ENCODE results near the gene CANT1.

CANT1 gene

DNA sequence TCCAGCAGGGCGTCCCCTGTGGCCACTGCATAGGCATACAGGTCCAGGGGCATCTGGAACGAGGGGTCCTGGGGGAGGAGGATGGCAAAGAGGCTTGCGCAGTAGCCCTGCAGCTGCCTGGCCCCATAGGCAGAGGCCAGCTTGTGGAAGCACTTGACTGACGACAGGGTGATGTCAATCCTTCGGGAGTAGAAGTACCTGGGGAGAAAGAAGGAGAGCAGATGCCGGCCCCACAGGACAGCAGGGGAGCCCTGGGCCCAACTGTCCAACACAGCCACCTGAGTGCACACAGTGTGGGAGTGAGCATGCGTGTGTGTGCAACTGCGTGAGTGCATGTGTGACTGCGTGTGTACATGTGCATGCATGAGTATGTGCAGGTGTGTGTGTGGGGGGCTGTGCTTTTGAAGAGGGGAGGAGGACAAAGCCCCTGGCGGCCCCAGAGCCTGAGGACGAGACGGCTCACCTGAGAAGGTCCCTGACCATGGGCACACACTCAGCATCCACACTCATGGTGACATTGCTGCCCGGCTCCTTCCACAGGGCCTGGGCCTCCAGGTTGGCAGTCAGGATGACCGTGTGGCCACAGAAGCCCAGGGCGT is 37.0 kb downstream of the CANT1 start:
- Histone ChIP-seq H3K4me3 (ENCODE audit: severe bottlenecking) (no peak overlapping the region), H3K27ac (ENCODE audit: poor library complexity, severe bottlenecking) (peak overlapping the region; percentile 67), H3K4me1 (ENCODE audit: insufficient read depth, poor library complexity, severe bottlenecking) (peaks cover 28% of the 10 kb centered on the region), H3K36me3 (ENCODE audit: low read depth) (peaks cover 83% of the 10 kb centered on the region), H3K9me3 (ENCODE audit: severe bottlenecking) (no peaks in the 10 kb centered on the region), H3K27me3 (ENCODE audit: insufficient read depth, poor library complexity, severe bottlenecking) (no peaks in the 10 kb centered on the region)
- no peak for ATAC-seq (ENCODE audit: low read depth)
- no peak for DNase-seq (ENCODE audit: low spot score)
- TF ChIP-seq, protein P1, sequence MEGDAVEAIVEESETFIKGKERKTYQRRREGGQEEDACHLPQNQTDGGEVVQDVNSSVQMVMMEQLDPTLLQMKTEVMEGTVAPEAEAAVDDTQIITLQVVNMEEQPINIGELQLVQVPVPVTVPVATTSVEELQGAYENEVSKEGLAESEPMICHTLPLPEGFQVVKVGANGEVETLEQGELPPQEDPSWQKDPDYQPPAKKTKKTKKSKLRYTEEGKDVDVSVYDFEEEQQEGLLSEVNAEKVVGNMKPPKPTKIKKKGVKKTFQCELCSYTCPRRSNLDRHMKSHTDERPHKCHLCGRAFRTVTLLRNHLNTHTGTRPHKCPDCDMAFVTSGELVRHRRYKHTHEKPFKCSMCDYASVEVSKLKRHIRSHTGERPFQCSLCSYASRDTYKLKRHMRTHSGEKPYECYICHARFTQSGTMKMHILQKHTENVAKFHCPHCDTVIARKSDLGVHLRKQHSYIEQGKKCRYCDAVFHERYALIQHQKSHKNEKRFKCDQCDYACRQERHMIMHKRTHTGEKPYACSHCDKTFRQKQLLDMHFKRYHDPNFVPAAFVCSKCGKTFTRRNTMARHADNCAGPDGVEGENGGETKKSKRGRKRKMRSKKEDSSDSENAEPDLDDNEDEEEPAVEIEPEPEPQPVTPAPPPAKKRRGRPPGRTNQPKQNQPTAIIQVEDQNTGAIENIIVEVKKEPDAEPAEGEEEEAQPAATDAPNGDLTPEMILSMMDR (IDR thresholded peaks at IDR 0.05; ENCODE audit: poor library complexity, severe bottlenecking), result no peak

DNA sequence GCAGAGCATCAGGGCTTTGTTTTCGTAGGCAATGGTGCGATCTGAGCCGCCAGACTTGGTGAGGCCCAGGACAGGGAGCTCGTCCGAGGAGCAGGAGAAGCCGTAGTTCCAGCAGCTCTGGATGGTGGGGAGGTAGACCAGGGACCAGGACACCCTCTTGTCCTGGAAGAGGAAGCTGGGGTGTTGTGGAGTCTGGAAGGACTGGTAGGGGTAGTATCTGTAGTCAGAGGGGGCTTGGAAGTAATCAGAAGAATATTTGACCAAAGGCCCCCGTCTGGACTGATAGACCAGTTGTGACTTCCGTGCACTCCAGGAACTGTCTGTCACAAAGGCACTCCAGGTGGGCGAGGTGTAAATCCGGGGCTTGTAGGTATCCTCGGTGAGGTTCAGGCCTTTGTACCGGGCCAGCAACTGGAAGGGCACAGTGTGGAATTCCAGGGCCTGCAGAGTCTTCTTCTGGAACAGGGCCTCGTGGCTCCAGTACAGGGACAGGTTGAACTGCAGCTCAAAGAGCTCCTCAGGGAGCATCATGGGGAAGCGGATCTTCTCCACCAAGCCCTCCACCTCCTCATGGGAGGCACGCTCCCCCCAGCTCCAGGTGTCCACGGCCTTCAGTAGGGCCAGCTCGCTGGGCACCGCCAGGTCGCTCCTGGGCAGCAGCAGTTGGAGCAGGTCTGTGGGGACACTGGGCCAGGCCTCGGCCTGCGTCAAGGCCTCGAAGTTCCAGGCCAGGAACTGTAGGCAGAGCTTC is 37.6 kb downstream of the CANT1 start:
- no peak for ATAC-seq (ENCODE audit: low read depth)
- Histone ChIP-seq H3K27me3 (ENCODE audit: insufficient read depth, poor library complexity, severe bottlenecking) (no peaks in the 10 kb centered on the region), H3K27ac (ENCODE audit: poor library complexity, severe bottlenecking) (no peak overlapping the region), H3K36me3 (ENCODE audit: low read depth) (peaks cover 76% of the 10 kb centered on the region), H3K4me3 (ENCODE audit: severe bottlenecking) (no peak overlapping the region), H3K9me3 (ENCODE audit: severe bottlenecking) (no peaks in the 10 kb centered on the region), H3K4me1 (ENCODE audit: insufficient read depth, poor library complexity, severe bottlenecking) (peaks cover 21% of the 10 kb centered on the region)
- DNase-seq (ENCODE audit: low spot score), result no peak
- TF ChIP-seq, protein P1 (IDR thresholded peaks at IDR 0.05; ENCODE audit: poor library complexity, severe bottlenecking), result no peak

DNA sequence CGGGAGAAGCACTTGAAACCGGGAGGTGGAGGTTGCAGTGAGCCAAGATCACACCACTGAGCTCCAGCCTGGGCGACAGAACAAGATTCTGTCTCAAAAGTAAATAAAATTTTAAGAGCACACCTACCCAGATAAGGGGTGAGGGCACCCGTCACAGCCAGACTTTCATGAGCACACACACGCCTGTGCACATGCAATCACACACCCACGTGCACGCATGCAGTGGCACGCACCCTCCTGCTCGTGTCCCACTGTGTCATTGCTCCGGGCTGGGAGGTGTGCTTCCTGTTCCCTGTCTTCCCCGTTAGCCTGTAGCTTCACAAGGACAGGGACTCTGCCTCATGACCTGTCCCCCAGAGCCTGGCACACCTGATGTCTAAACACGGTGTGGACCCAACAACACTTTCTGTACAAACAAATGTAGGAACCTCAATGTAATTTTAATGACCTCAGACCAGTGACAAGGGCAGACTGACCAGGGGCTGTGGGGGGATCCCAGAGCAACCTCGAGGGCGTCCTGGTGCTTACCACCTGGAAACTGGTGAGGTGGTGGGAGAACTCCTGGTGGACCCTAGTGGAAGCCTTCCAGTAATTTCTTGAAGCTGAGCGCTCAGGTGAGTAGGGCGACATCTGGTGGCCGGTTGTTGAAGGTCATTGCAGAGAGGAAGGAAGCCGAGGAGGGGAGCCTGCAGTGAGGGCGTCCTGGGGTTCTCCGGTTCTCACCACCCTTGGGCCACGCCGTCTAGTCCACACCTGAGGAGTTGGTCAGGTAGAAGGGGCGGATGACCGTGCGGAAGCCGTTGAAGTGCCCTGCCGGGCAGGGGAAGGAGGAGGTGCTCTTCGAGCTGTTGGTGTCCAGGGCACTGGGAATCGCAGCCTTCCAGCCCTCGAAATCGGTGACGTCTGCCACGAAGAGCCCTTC is 38.5 kb downstream of the CANT1 start:
- no peak overlapping the region for H3K27ac ChIP-seq (ENCODE audit: poor library complexity, severe bottlenecking)
- DNase-seq (ENCODE audit: low spot score) (peak; percentile 77), ATAC-seq (ENCODE audit: low read depth) (peak; percentile 26)
- no peak overlapping the region for H3K4me3 ChIP-seq (ENCODE audit: severe bottlenecking)
- peaks cover 68% of the 10 kb centered on the region for H3K36me3 ChIP-seq (ENCODE audit: low read depth)
- no peaks in the 10 kb centered on the region for H3K9me3 ChIP-seq (ENCODE audit: severe bottlenecking)
- H3K4me1 ChIP-seq (ENCODE audit: insufficient read depth, poor library complexity, severe bottlenecking), result peaks cover 15% of the 10 kb centered on the region
- TF ChIP-seq, protein P1 (IDR thresholded peaks at IDR 0.05; ENCODE audit: poor library complexity, severe bottlenecking), result peak; percentile 92
- H3K27me3 ChIP-seq (ENCODE audit: insufficient read depth, poor library complexity, severe bottlenecking), result no peaks in the 10 kb centered on the region

DNA sequence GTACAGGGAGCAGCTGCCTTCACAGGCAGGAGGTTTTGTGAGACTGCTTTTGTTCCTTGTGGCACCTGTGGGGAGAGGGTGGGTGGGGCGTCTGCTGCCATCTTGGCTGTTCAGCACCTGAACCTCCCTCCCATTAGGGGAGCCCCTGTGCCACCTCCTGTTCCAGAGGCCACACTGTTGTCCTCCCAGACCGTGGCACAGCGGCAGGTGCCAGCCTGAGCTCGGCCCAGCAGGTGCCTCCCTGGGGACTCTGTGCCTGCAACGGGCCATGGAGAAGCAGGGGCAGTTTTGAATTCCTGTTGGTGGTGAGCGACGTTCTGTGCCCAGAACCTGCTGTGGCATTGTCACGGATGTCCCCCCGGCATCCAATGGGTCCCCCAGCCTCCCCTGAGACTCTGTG is 39.7 kb downstream of the CANT1 start:
- peaks cover 5% of the 10 kb centered on the region for H3K4me1 ChIP-seq (ENCODE audit: insufficient read depth, poor library complexity, severe bottlenecking)
- no peak overlapping the region for H3K4me3 ChIP-seq (ENCODE audit: severe bottlenecking)
- H3K36me3 ChIP-seq (ENCODE audit: low read depth), result peaks cover 55% of the 10 kb centered on the region
- no peaks in the 10 kb centered on the region for H3K9me3 ChIP-seq (ENCODE audit: severe bottlenecking)
- H3K27ac ChIP-seq (ENCODE audit: poor library complexity, severe bottlenecking), result no peak overlapping the region
- DNase-seq (ENCODE audit: low spot score), result no peak
- ATAC-seq (ENCODE audit: low read depth), result no peak
- no peaks in the 10 kb centered on the region for H3K27me3 ChIP-seq (ENCODE audit: insufficient read depth, poor library complexity, severe bottlenecking)
- TF ChIP-seq, protein P1 (IDR thresholded peaks at IDR 0.05; ENCODE audit: poor library complexity, severe bottlenecking), result no peak
